Activated CD8-positive, alpha-beta T cell treated with anti-CD3 and anti-CD28 coated beads for 36 hours (primary cell): ENCODE measurements around the gene SEH1L. TPM values are rescaled to one million over a fixed set of nuclear protein-coding genes. Genes with fewer than 3 reads are reported as not detected.

Experiments
- ATAC-seq: fragments of 200-7000 bp; cut with Tn5 transposase; one replicate; pipeline ENCODE4 v1.10.0; 2021; ENCODE audit warnings: mild to moderate bottlenecking, moderate library complexity
- CTCF ChIA-PET: fragments of 350-600 bp; sonication (Branson Sonifier 250); formaldehyde crosslinking; loops from one replicate; lab custom pipeline; 2021; ENCODE audit warnings: antibody characterized with exemption; lab: Charles Lee
- POLR2A ChIA-PET: fragments of 350-600 bp; sonication (Branson Sonifier 250); formaldehyde crosslinking; loops from one replicate; lab custom pipeline; 2021; ENCODE audit warnings: antibody characterized with exemption; lab: Charles Lee
- DNase-seq: peaks from one replicate; pipeline ENCODE4 v3.0.0-alpha.2; 2020
- H3K27ac Mint-ChIP-seq: one replicate; pipeline ENCODE4 v1.8.0; 2021; ENCODE audit warnings: mild to moderate bottlenecking, mixed read lengths
- H3K27me3 Mint-ChIP-seq: one replicate; pipeline ENCODE4 v1.8.0; 2021; ENCODE audit warnings: mixed read lengths
- H3K36me3 Mint-ChIP-seq: one replicate; pipeline ENCODE4 v1.8.0; 2021; ENCODE audit warnings: low read depth, mixed read lengths
- H3K4me1 Mint-ChIP-seq: one replicate; pipeline ENCODE4 v1.8.0; 2021; ENCODE audit warnings: low read depth, mixed read lengths
- H3K4me3 Mint-ChIP-seq: one replicate; pipeline ENCODE4 v1.8.0; 2021; ENCODE audit warnings: mild to moderate bottlenecking, moderate library complexity, mixed read lengths
- H3K9me3 Mint-ChIP-seq: one replicate; pipeline ENCODE4 v1.8.0; 2021; ENCODE audit warnings: mixed read lengths
- intact Hi-C: fragments of 100-400 bp; cut with micrococcal nuclease; formaldehyde crosslinking; loops from one replicate; pipeline ENCODE4 v1.10.0; 2022
- total RNA-seq, 2 experiments: library from RNA; stranded (reverse); gene quantifications; one replicate each; pipeline ENCODE4 v1.2.3, GENCODE V29; 2021
- TF ChIP-seq, protein P1 (sequence below): fragments of 200-600 bp; IDR thresholded peaks from one replicate; pipeline ENCODE4 v1.8.0; 2022; ENCODE audit warnings: antibody characterized with exemption, mild to moderate bottlenecking

The SEH1L gene
- total RNA-seq, 2 experiments from 2014 or later: 105 to 110 TPM

DNA sequence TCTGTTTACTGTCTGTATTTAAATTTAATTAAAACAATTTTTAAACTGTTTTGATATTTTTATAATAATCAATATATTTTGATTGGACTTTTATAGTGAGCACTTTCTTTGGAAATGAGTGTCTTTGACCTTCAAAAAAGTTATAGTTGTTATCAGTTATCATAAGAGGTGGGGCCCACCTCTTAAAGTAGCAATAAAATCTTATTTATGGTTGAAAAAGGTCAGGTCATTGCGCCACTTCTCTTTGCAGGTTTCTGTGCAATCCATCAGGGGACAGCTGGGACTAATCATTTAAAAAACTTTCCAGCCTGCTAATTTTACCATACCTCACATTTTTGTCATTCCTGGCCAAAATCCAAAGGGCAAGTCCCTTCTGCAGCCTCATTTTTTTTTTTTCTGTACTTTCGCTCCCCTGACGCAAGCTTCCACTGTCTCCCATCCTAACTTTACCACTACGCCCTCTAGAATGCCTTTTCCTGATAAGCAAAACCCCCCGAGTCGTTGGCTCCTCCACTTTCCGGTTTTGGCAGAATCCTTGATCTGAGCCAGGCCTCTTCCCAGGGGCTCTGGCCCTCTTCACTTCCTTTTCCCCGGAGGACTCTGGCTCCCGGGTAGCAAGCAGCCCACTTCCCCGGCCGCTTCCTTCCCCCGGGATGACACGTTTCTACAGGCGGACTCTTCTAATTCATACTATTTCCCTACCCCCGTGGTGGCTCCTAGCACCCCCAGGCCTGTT is 1.1 kb upstream of the SEH1L start:
- H3K27ac Mint-ChIP-seq: peak overlapping the region; percentile 99
- no peaks in the 10 kb centered on the region for H3K27me3 Mint-ChIP-seq
- peaks cover 37% of the 10 kb centered on the region for H3K4me1 Mint-ChIP-seq
- H3K4me3 Mint-ChIP-seq: peak overlapping the region; percentile 95
- ATAC-seq (no peak), DNase-seq (peak; percentile 15)
- intact Hi-C loops: loop anchor here (10.0 kb wide), 1 partner anchor 572 kb away; the partner anchor contains the start of gene AFG3L2
- ChIA-PET CTCF (no interaction called here), POLR2A (interaction anchor here (1.0 to 2.2 kb wide), 4 partner anchors 16 to 244 kb away, joined by 3 to 5 read pairs (median 3); partner anchors contain the start of gene PSMG2)
- peaks cover 36% of the 10 kb centered on the region for H3K36me3 Mint-ChIP-seq
- H3K9me3 Mint-ChIP-seq: peaks cover 3% of the 10 kb centered on the region
- TF ChIP-seq, protein P1, sequence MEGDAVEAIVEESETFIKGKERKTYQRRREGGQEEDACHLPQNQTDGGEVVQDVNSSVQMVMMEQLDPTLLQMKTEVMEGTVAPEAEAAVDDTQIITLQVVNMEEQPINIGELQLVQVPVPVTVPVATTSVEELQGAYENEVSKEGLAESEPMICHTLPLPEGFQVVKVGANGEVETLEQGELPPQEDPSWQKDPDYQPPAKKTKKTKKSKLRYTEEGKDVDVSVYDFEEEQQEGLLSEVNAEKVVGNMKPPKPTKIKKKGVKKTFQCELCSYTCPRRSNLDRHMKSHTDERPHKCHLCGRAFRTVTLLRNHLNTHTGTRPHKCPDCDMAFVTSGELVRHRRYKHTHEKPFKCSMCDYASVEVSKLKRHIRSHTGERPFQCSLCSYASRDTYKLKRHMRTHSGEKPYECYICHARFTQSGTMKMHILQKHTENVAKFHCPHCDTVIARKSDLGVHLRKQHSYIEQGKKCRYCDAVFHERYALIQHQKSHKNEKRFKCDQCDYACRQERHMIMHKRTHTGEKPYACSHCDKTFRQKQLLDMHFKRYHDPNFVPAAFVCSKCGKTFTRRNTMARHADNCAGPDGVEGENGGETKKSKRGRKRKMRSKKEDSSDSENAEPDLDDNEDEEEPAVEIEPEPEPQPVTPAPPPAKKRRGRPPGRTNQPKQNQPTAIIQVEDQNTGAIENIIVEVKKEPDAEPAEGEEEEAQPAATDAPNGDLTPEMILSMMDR: no peak

DNA sequence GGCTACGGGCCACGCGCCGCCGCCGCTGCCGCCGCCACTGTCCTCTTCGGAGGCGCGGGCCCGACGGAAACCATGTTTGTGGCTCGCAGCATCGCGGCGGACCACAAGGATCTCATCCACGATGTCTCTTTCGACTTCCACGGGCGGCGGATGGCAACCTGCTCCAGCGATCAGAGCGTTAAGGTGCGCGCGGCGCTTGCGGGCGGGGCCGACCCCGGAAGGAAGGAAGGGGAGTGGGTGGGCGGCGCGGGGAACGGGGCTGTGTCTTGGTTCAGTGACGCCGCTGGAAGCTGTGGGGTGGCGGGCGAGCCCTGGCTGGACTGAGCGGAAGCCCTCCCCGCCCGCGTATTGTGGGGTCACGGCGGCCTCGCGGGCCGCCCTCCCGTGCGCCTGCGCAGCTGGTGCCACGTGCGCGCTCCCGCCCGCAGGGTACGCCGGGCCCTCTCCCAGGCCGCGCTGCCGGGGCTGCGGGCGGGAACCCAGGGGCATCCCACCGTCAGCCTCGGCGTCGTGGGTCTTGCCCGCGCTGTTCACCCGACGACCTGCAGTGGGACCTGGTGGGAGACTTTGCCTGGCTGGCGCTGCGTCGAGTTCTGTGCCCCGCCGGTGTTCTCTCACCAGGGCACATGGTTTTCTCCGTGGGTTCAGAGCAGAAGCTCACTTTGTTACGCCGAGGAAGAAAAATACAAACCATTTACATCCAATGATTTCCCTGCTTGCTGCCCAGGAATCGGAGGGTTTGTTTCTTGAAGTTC is 416 bp downstream of the SEH1L start:
- POLR2A ChIA-PET: interaction anchor here (0.6 to 2.2 kb wide), 12 partner anchors 14 to 189 kb away, joined by 3 to 8 read pairs (median 4); partner anchors contain the start of genes CEP192 and PTPN2
- Mint-ChIP-seq H3K27ac (peak overlapping the region; percentile 99), H3K36me3 (peaks cover 43% of the 10 kb centered on the region), H3K27me3 (no peaks in the 10 kb centered on the region), H3K4me3 (peak overlapping the region; percentile 95), H3K4me1 (peaks cover 40% of the 10 kb centered on the region), H3K9me3 (peaks cover 3% of the 10 kb centered on the region)
- ATAC-seq: peak; percentile 84
- DNase-seq: peak; percentile 99
- TF ChIP-seq, protein P1: no peak
- CTCF ChIA-PET: interaction anchor here (2.4 kb wide), 1 partner anchor 14 kb away, joined by 6 read pairs; no protein-coding TSS in a partner anchor
- intact Hi-C loops: loop anchor here (10.0 kb wide), 1 partner anchor 573 kb away; the partner anchor contains the start of gene AFG3L2

DNA sequence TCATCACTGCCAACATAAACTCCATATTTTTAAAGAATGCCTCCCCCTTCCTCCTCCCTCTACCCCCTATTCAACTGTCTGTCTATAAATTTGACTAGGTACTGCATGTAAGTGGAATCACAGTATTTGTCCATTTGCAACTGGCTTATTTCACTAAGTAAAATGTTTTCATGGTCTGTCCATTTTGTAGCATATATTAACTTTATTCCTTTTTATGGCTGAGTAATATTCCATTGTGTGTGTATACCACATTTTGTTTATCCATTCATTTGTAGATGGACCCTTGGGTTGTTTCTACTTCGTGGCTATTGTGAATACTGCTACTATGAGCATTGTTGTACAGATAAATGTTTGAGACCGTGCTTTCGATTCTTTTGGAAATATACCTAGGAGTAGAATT is 10.7 kb downstream of the SEH1L start:
- Mint-ChIP-seq H3K36me3 (peaks cover 46% of the 10 kb centered on the region), H3K4me3 (no peak overlapping the region), H3K27me3 (no peaks in the 10 kb centered on the region), H3K27ac (no peak overlapping the region), H3K9me3 (no peaks in the 10 kb centered on the region), H3K4me1 (peaks cover 13% of the 10 kb centered on the region)
- intact Hi-C loops: no loop called here
- ATAC-seq (no peak), DNase-seq (no peak)
- CTCF ChIA-PET: no interaction called here
- TF ChIP-seq, protein P1: no peak
- POLR2A ChIA-PET: no interaction called here

DNA sequence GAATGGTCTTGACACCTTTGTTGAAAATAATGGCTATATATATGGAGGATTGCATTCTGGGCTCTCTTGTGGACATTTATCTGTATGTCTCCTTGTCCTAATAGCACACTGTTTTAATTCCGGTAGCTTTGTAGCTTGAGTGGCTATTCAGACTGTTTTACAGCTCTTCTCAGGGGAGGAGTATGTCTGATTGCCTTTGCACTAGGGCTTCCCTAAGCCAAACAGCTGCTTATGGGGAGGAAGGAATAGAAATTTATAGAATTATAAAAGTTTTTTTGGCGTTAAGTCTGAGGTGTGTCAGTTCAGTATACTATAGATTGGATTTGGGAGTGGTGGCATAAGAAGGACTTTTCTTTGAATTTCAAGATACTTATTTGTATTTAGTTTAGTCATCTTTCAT is 12.6 kb downstream of the SEH1L start:
- TF ChIP-seq, protein P1: no peak
- Mint-ChIP-seq H3K4me3 (no peak overlapping the region), H3K4me1 (peaks cover 11% of the 10 kb centered on the region), H3K9me3 (no peaks in the 10 kb centered on the region), H3K27ac (no peak overlapping the region), H3K36me3 (peaks cover 49% of the 10 kb centered on the region), H3K27me3 (no peaks in the 10 kb centered on the region)
- ChIA-PET POLR2A (interaction anchor here (0.6 kb wide), 1 partner anchor 45 kb away, joined by 3 read pairs; no protein-coding TSS in a partner anchor), CTCF (no interaction called here)
- no peak for ATAC-seq
- DNase-seq: no peak
- intact Hi-C loops: no loop called here
